Neuronal stem cell (in vitro differentiated cells): ENCODE measurements around the gene JMJD6.
"Not testable (repeated sequence)": the region's sequence is repeated elsewhere in the genome, so short reads cannot be mapped to it uniquely, and the experiment has no call there.

Experiments
- DNase-seq: peaks from one replicate; pipeline ENCODE4 v3.0.0-alpha.2; 2013; ENCODE audit warnings: low spot score
- H2AFZ ChIP-seq: one replicate; pipeline ENCODE4 v1.6.1; 2013; ENCODE audit warnings: mild to moderate bottlenecking, low read length, inconsistent platforms
- H2AK5ac ChIP-seq: 2 replicates; pipeline ENCODE4 v1.6.1; 2013; ENCODE audit warnings: low read depth, mild to moderate bottlenecking, inconsistent platforms, low read length, moderate library complexity, mixed read lengths
- H2BK120ac ChIP-seq: 2 replicates; pipeline ENCODE4 v1.6.1; 2013; ENCODE audit warnings: low read depth, mild to moderate bottlenecking, inconsistent platforms, low read length, moderate library complexity, mixed read lengths
- H2BK12ac ChIP-seq: one replicate; pipeline ENCODE4 v1.6.1; 2013; ENCODE audit warnings: low read length, inconsistent platforms
- H2BK15ac ChIP-seq: 2 replicates; pipeline ENCODE4 v1.6.1; 2013; ENCODE audit warnings: mild to moderate bottlenecking, low read length, inconsistent platforms, mixed read lengths
- H2BK5ac ChIP-seq: one replicate; pipeline ENCODE4 v1.6.1; 2013; ENCODE audit warnings: inconsistent platforms, mild to moderate bottlenecking, low read length, moderate library complexity
- H3K14ac ChIP-seq: one replicate; pipeline ENCODE4 v1.6.1; 2013; ENCODE audit warnings: low read length, inconsistent platforms
- H3K18ac ChIP-seq: 2 replicates; pipeline ENCODE4 v1.6.1; 2013; ENCODE audit warnings: low read length, inconsistent platforms
- H3K23ac ChIP-seq: 2 replicates; pipeline ENCODE4 v1.6.1; 2013; ENCODE audit warnings: low read depth, mild to moderate bottlenecking, mixed read lengths, low read length, inconsistent platforms; ENCODE audit not compliant: poor library complexity
- H3K27ac ChIP-seq: replicated peaks from 3 replicates; pipeline ENCODE4 v1.5.1; 2013; ENCODE audit warnings: low read length, inconsistent platforms
- H3K27me3 ChIP-seq, 3 experiments: 2 replicates each; pipeline ENCODE4 v1.6.1; 2013; ENCODE audit warnings: low read length in 3 of 3, mild to moderate bottlenecking in 2 of 3, inconsistent platforms in 1 of 3, low read depth in 1 of 3, mixed read lengths in 1 of 3, moderate library complexity in 1 of 3; ENCODE audit not compliant: control insufficient read depth in 3 of 3, insufficient read depth in 3 of 3
- H3K36me3 ChIP-seq, 2 donors: replicated peaks in 1 of 2; 2 replicates each; pipeline ENCODE4 v1.6.1; 2013; ENCODE audit warnings: low read length in 2 of 2; ENCODE audit not compliant: control insufficient read depth in 2 of 2, insufficient read depth in 2 of 2
- H3K4ac ChIP-seq: 2 replicates; pipeline ENCODE4 v1.6.1; 2013; ENCODE audit warnings: inconsistent platforms, mild to moderate bottlenecking, low read length, moderate library complexity
- H3K4me1 ChIP-seq, 2 donors: 1 replicate in 1 of 2; 2 replicates in 1 of 2; pipeline ENCODE4 v1.6.1; 2013; ENCODE audit warnings: low read length in 2 of 2, low read depth in 1 of 2; ENCODE audit not compliant: control insufficient read depth in 2 of 2, insufficient read depth in 1 of 2
- H3K4me2 ChIP-seq: one replicate; pipeline ENCODE4 v1.6.1; 2013; ENCODE audit warnings: mild to moderate bottlenecking, low read length, inconsistent platforms; ENCODE audit not compliant: insufficient read depth, poor library complexity, severe bottlenecking
- H3K4me3 ChIP-seq, 2 donors: 2 replicates each; pipeline ENCODE4 v1.5.1; 2013; ENCODE audit warnings: low read length in 2 of 2, mild to moderate bottlenecking in 2 of 2, inconsistent platforms in 1 of 2, moderate library complexity in 1 of 2
- H3K79me1 ChIP-seq: one replicate; pipeline ENCODE4 v1.6.1; 2013; ENCODE audit warnings: low read depth, mild to moderate bottlenecking, inconsistent platforms, low read length, moderate library complexity
- H3K9ac ChIP-seq: one replicate; pipeline ENCODE4 v1.6.1; 2013; ENCODE audit warnings: mild to moderate bottlenecking, low read depth, low read length, inconsistent platforms; ENCODE audit not compliant: poor library complexity
- H3K9me3 ChIP-seq, 2 donors: replicated peaks in 1 of 2; 2 replicates each; pipeline versions ENCODE3 to v1.6.1; 2013; ENCODE audit warnings: low read length in 2 of 2, mild to moderate bottlenecking in 2 of 2, inconsistent platforms in 1 of 2, low read depth in 1 of 2, mixed read lengths in 1 of 2, moderate library complexity in 1 of 2; ENCODE audit not compliant: control insufficient read depth in 2 of 2, insufficient read depth in 1 of 2
- H4K8ac ChIP-seq: one replicate; pipeline ENCODE4 v1.6.1; 2013; ENCODE audit warnings: low read depth, mild to moderate bottlenecking, inconsistent platforms, low read length, moderate library complexity
- H4K91ac ChIP-seq: one replicate; pipeline ENCODE4 v1.6.1; 2013; ENCODE audit warnings: low read length, low read depth, mild to moderate bottlenecking, inconsistent platforms; ENCODE audit not compliant: poor library complexity
- WGBS, 2 donors: extraction: QIAGEN DNeasy Blood & Tissue Kit; methylation state at CpG; one replicate each; pipeline ENCODE4 v1.1.7; 2013; ENCODE audit warnings: missing lambda C conversion rate in 2 of 2, mixed read lengths in 1 of 2; ENCODE audit not compliant: insufficient read length in 2 of 2, insufficient replicate concordance in 1 of 2; ENCODE audit errors: extremely low coverage in 2 of 2; 5-methylcytosine and 5-hydroxymethylcytosine counted together

Gene JMJD6

GRCh38 chr17:76714336-76714735 is 12.1 kb downstream of the JMJD6 start:
- Histone ChIP-seq H2BK12ac (no peak overlapping the region), H3K27me3 (no peaks in the 10 kb centered on the region), H2AK5ac (no peak overlapping the region), H2AFZ (no peak overlapping the region), H3K79me1 (peaks cover 4% of the 10 kb centered on the region), H3K27ac (no peak overlapping the region), H4K91ac (no peak overlapping the region), H3K36me3 (peaks cover 24 to 54% of the 10 kb centered on the region in 2 donors), H2BK120ac (no peak overlapping the region), H3K9me3 (no peaks in the 10 kb centered on the region), H3K18ac (no peak overlapping the region), H2BK5ac (no peak overlapping the region), H2BK15ac (no peak overlapping the region), H3K23ac (no peak overlapping the region), H3K4me3 (no peak overlapping the region), H3K4me2 (no peak overlapping the region), H4K8ac (no peak overlapping the region), H3K14ac (no peak overlapping the region), H3K9ac (no peak overlapping the region), H3K4ac (no peak overlapping the region), H3K4me1 (peaks cover 10 to 11% of the 10 kb centered on the region in 2 donors)
- WGBS, 2 donors, result no CpG with 5 or more reads among the region's 5 CpGs
- no peak for DNase-seq

GRCh38 chr17:76713765-76714164 is 12.6 kb downstream of the JMJD6 start:
- Histone ChIP-seq H4K8ac (no peak overlapping the region), H3K9ac (no peak overlapping the region), H2AFZ (no peak overlapping the region), H3K14ac (no peak overlapping the region), H2BK15ac (no peak overlapping the region), H2BK120ac (no peak overlapping the region), H3K4ac (no peak overlapping the region), H2BK12ac (no peak overlapping the region), H3K79me1 (peaks cover 4% of the 10 kb centered on the region), H2AK5ac (no peak overlapping the region), H3K4me1 (peaks cover 15% of the 10 kb centered on the region in 2 donors), H3K36me3 (peaks cover 22 to 48% of the 10 kb centered on the region in 2 donors), H3K23ac (no peak overlapping the region), H3K27ac (no peak overlapping the region), H3K18ac (no peak overlapping the region), H3K4me2 (no peak overlapping the region), H3K27me3 (no peaks in the 10 kb centered on the region), H2BK5ac (no peak overlapping the region), H3K4me3 (no peak overlapping the region), H4K91ac (no peak overlapping the region), H3K9me3 (no peaks in the 10 kb centered on the region)
- no peak for DNase-seq
- WGBS, 2 donors, result no CpG with 5 or more reads among the region's 7 CpGs

GRCh38 chr17:76712321-76712720 is 14.1 kb downstream of the JMJD6 start:
- H3K14ac ChIP-seq, H2BK15ac ChIP-seq, H4K91ac ChIP-seq, H2AFZ ChIP-seq, DNase-seq, H2BK12ac ChIP-seq, H2BK120ac ChIP-seq, H3K27ac ChIP-seq, H3K4me3 ChIP-seq, H3K9me3 ChIP-seq, H4K8ac ChIP-seq, H2AK5ac ChIP-seq, H3K79me1 ChIP-seq, H3K18ac ChIP-seq, H3K23ac ChIP-seq, H3K27me3 ChIP-seq, H3K4ac ChIP-seq, H3K9ac ChIP-seq, H2BK5ac ChIP-seq, H3K4me2 ChIP-seq: not testable (repeated sequence)
- Histone ChIP-seq H3K4me1 (peaks cover 25% of the 10 kb centered on the region in 2 donors), H3K36me3 (peaks cover 12 to 33% of the 10 kb centered on the region in 2 donors)
- whole genome bisulfite sequencing, 2 donors, result no CpG with 5 or more reads among the region's 7 CpGs

GRCh38 chr17:76710863-76711611 is 15.4 kb downstream of the JMJD6 start, which contains the start of gene MXRA7:
Gene MXRA7 (minus strand): TSS chr17:76710965. CDS start chr17:76710946, 19 bp downstream.
- peak within 1 kb of the TSS; percentile 86 for H3K9ac ChIP-seq
- peak within 1 kb of the TSS; percentile 1 for H3K23ac ChIP-seq
- H4K91ac ChIP-seq, result no peak within 1 kb of the TSS
- peaks cover 5% of the 10 kb centered on the region for H3K79me1 ChIP-seq
- H3K4me2 ChIP-seq, result peak within 1 kb of the TSS; percentile 74
- peak within 1 kb of the TSS; percentile 92 for H2AFZ ChIP-seq
- H3K27me3 ChIP-seq, result no peaks in the 10 kb centered on the region
- peak within 1 kb of the TSS; percentile 61 for H2BK15ac ChIP-seq
- WGBS, 2 donors, result no CpG with 5 or more reads among the region's 56 CpGs
- H2BK12ac ChIP-seq, result no peak within 1 kb of the TSS
- H4K8ac ChIP-seq, result no peak within 1 kb of the TSS
- H3K4me3 ChIP-seq, result peak within 1 kb of the TSS; percentile 67 to 86
- peak within 1 kb of the TSS; percentile 94 for H3K18ac ChIP-seq
- no peaks in the 10 kb centered on the region for H3K9me3 ChIP-seq
- peak within 1 kb of the TSS; percentile 52 for H3K27ac ChIP-seq
- DNase-seq, result peak; percentile 53
- H2BK5ac ChIP-seq, result no peak within 1 kb of the TSS
- peaks cover 25% of the 10 kb centered on the region in 2 donors for H3K4me1 ChIP-seq
- peak within 1 kb of the TSS; percentile 87 for H2AK5ac ChIP-seq
- H3K36me3 ChIP-seq, result peaks cover 5 to 21% of the 10 kb centered on the region in 2 donors
- H3K14ac ChIP-seq, result no peak within 1 kb of the TSS
- peak within 1 kb of the TSS; percentile 18 for H3K4ac ChIP-seq
- peak within 1 kb of the TSS; percentile 29 for H2BK120ac ChIP-seq
